GM21723 (cell line): Measurements from ENCODE around the gene CCDC47.
"Not testable (repeated sequence)": the region's sequence is repeated elsewhere in the genome, so short reads cannot be mapped to it uniquely, and the experiment has no call there.

ENCODE experiments used
- ATAC-seq: cut with Tn5 transposase; IDR thresholded peaks from one replicate; pipeline ENCODE4 v1.9.1; 2021; ENCODE audit warnings: mild to moderate bottlenecking, moderate library complexity; ENCODE audit not compliant: unreplicated experiment

CCDC47 gene

GRCh38 chr17:63740464-63741142 lies 32.8 kb downstream of the CCDC47 start:
- no peak for ATAC-seq

GRCh38 chr17:63735691-63736090 lies 37.7 kb downstream of the CCDC47 start:
- ATAC-seq = no peak

GRCh38 chr17:63722403-63722802 lies 51.0 kb downstream of the CCDC47 start:
- no peak for ATAC-seq

GRCh38 chr17:63720194-63720593 lies 53.2 kb downstream of the CCDC47 start:
- ATAC-seq = not testable (repeated sequence)

GRCh38 chr17:63718988-63719387 lies 54.4 kb downstream of the CCDC47 start:
- ATAC-seq = no peak

DNA sequence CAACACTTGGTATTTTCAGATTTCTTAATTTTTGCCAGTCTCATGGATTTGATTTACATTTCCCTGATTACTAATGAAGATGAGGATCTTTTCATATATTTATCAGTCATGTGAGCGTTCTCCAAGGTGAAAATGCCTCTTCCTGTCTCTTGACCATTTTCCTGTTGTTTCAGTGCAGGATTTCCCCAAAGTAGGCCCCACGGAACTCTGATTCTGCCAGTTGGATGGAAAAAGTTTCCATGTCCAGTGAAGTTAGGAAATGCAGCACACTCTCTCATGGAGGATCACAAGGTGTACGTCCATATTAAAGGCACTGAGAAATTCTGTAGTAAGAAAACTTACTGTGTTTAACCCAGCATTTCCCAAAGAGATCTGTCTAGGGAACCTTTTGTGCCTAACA lies 57.0 kb downstream of the CCDC47 start:
- ATAC-seq = no peak

- ATAC-seq = no peak
Measured at GRCh38 chr17:63714550-63715277, 58.7 kb downstream of the CCDC47 start.

DNA sequence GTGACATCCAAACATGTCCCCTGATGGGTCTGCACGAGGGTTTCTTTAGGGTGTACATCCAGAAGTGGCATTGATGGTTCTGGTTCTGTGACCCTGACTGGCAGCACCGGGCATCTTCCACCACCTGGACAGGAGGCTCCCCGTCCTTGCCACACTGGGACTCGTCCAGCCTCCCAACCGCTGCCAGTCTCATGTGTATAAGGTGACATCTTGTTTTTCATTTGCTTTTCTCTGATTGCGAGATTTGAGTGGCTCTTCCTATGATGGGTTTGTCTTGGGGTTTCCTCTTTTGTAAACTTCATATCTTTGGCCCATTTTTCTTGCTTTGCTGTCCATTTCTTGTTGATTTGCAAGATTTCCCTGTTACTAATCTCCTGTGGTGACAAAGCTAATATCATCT lies 64.3 kb downstream of the CCDC47 start:
- ATAC-seq = no peak

- ATAC-seq = no peak
Measured at GRCh38 chr17:63707151-63707550, 66.2 kb downstream of the CCDC47 start.

- ATAC-seq = no peak
Measured at GRCh38 chr17:63706336-63707082, 66.9 kb downstream of the CCDC47 start.

GRCh38 chr17:63705657-63706056 lies 67.7 kb downstream of the CCDC47 start:
- ATAC-seq = no peak

GRCh38 chr17:63704836-63705235 lies 68.6 kb downstream of the CCDC47 start:
- ATAC-seq = no peak

DNA sequence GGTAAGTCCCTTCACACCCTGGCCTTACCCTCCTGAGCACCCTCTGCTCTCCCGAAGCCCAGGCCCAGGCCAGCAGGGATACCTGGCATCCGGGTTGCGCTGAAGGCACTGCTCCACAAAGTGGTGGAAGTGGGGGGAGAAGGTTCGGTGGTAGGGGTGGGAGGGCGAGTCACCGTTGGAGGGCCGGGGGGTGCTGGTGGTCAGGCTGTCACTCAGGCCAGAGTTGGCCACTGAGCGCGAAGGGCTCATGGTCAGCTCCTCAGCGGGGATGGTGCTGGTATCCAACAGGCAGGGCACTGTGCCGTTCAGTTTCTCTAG lies 69.2 kb downstream of the CCDC47 start:
- no peak for ATAC-seq

DNA sequence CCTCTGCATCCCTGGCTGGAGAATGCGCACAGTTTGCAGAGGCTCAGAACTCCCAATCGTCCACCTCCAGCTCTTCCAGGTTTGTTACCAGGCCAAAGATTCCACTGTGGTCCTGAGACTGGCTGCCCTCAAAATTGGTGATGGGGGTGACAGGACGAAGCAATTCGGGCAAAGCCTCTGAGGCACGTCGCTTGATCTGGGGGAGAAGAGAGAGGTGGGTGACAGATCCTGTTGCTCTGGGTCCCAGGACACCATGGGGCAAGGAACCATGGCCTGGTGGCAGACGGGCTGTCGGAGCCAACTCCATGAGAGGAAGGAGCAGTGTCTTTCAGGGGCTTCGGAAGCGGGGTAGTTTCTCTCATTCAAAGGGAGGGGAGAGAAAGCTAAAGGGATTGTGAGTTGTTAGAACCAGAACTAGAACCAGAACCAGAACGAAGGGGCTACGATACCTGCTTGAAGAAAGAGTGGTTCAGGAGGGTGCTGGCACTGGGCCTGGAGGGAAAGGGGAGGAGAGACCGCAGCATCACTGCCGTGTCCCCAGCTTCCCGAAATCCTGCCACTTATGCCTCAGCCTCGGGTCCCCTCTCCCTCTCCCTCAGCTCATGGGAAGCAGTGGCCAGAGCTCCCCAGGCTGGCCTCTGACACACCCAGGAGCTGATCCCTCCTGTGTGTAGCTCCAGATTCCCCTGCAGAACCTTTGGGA lies 69.7 kb downstream of the CCDC47 start:
- no peak for ATAC-seq

GRCh38 chr17:63703029-63703428 lies 70.4 kb downstream of the CCDC47 start:
- ATAC-seq = no peak

DNA sequence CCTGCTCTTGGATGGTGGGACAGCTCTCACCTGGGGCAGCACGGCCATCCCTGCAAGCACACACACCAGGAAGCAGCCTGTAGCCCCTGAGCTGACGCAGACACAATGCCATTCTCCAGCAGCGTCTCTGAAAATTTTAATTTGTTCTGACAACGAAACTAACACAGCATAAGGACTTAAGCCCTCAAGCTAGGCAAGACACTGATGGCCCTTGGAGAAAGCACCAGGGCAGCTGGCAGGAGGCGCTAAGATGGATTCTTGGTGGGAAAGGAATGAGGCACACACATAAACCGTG lies 70.7 kb downstream of the CCDC47 start:
- ATAC-seq = no peak

- ATAC-seq = no peak
Measured at GRCh38 chr17:63701868-63702720, 71.3 kb downstream of the CCDC47 start.

DNA sequence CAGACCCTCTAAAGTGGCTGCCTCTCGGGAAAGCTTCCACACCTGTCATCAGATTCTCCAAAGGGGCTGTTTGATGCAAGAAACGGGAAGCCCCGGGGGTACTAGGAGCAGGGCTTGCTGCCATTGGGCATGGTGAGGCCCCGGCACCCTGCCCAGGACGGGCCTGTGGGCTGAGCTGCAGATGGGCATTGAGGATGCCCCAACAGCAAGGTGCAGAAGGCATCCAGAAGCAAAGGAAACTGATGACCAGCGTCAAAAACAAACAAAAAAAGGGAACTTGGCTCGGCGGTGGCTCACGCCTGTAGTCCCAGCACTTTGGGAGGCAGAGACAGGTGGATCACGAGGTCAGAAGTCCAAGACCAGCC lies 72.0 kb downstream of the CCDC47 start:
- no peak for ATAC-seq

GRCh38 chr17:63700528-63701455 lies 72.6 kb downstream of the CCDC47 start:
- no peak for ATAC-seq
